Loucy (cell line): ENCODE results near the gene SKI.

ENCODE experiments used
- H2AFZ ChIP-seq: fragments of 200-600 bp; sonication (generic); 2 replicates; pipeline ENCODE4 v1.6.0; 2016; ENCODE audit warnings: antibody characterized with exemption, mild to moderate bottlenecking, low read length, moderate library complexity
- H3F3A ChIP-seq: fragments of 200-600 bp; 2 replicates; pipeline ENCODE4 v1.6.0; 2016; ENCODE audit warnings: antibody characterized with exemption, low read depth, mild to moderate bottlenecking
- H3K27me3 ChIP-seq: fragments of 200-600 bp; sonication (generic); 2 replicates; pipeline ENCODE4 v1.6.1; 2014; ENCODE audit warnings: low read length, mild to moderate bottlenecking; ENCODE audit not compliant: insufficient read depth, poor library complexity, severe bottlenecking
- H3K36me3 ChIP-seq: fragments of 200-600 bp; sonication (generic); 2 replicates; pipeline ENCODE4 v1.6.1; 2016; ENCODE audit warnings: low read length; ENCODE audit not compliant: insufficient read depth
- H3K4me1 ChIP-seq: fragments of 200-600 bp; sonication (generic); 2 replicates; pipeline ENCODE4 v1.5.1; 2014; ENCODE audit warnings: low read length, mild to moderate bottlenecking; ENCODE audit not compliant: insufficient read depth, poor library complexity, severe bottlenecking
- H3K4me2 ChIP-seq: fragments of 200-600 bp; sonication (generic); 2 replicates; pipeline ENCODE4 v1.6.0; 2014; ENCODE audit warnings: antibody characterized with exemption, low read length, low read depth, mild to moderate bottlenecking; ENCODE audit not compliant: poor library complexity, severe bottlenecking
- H3K4me3 ChIP-seq: fragments of 200-600 bp; sonication (generic); 2 replicates; pipeline ENCODE4 v1.5.1; 2014; ENCODE audit warnings: low read length, mild to moderate bottlenecking, mixed read lengths; ENCODE audit not compliant: poor library complexity, severe bottlenecking
- H3K79me2 ChIP-seq: fragments of 200-600 bp; sonication (generic); 2 replicates; pipeline ENCODE4 v1.6.1; 2014; ENCODE audit warnings: low read length; ENCODE audit not compliant: insufficient read depth
- H3K9ac ChIP-seq: fragments of 200-600 bp; sonication (generic); 2 replicates; pipeline ENCODE4 v1.6.0; 2014; ENCODE audit warnings: mild to moderate bottlenecking, low read depth, low read length, moderate library complexity; ENCODE audit not compliant: poor library complexity, severe bottlenecking
- H3K9me2 ChIP-seq: fragments of 200-600 bp; sonication (generic); replicated peaks from 2 replicates; pipeline ENCODE4 v1.6.1; 2016; ENCODE audit warnings: low read depth, low read length, mixed read lengths
- H3K9me3 ChIP-seq: fragments of 200-600 bp; sonication (generic); 2 replicates; pipeline ENCODE4 v1.6.1; 2014; ENCODE audit warnings: mild to moderate bottlenecking, antibody characterized with exemption, low read length, low read depth; ENCODE audit not compliant: insufficient read depth
- H4K20me1 ChIP-seq: fragments of 200-600 bp; sonication (generic); 2 replicates; pipeline ENCODE4 v1.6.0; 2014; ENCODE audit warnings: antibody characterized with exemption, low read length, mild to moderate bottlenecking; ENCODE audit not compliant: insufficient read depth, poor library complexity, severe bottlenecking
- CTCF ChIP-seq: fragments of 200-600 bp; sonication (generic); conservative IDR thresholded peaks from 2 replicates; pipeline ENCODE4 v1.5.1; 2014; ENCODE audit warnings: mild to moderate bottlenecking, antibody characterized with exemption, low read length
- EZH2phosphoT487 ChIP-seq: fragments of 200-600 bp; IDR thresholded peaks from 2 replicates; pipeline ENCODE4 v1.6.1; 2018; ENCODE audit warnings: antibody characterized with exemption, mild to moderate bottlenecking, moderate library complexity, borderline replicate concordance

The SKI gene

GRCh38 chr1:2348346-2349325 is 120.5 kb downstream of the SKI start:
- no peak for TF ChIP-seq EZH2phosphoT487
- TF ChIP-seq CTCF, result no peak
- no peaks in the 10 kb centered on the region for H3K36me3 ChIP-seq
- no peak overlapping the region for H3K9ac ChIP-seq
- H3K27me3 ChIP-seq, result no peaks in the 10 kb centered on the region
- no peaks in the 10 kb centered on the region for H3K9me2 ChIP-seq
- H3K79me2 ChIP-seq, result no peaks in the 10 kb centered on the region
- H3K4me1 ChIP-seq, result no peaks in the 10 kb centered on the region
- H3K9me3 ChIP-seq, result no peaks in the 10 kb centered on the region
- no peak overlapping the region for H3K4me2 ChIP-seq
- H2AFZ ChIP-seq, result no peak overlapping the region
- no peak overlapping the region for H3K4me3 ChIP-seq
- no peaks in the 10 kb centered on the region for H3F3A ChIP-seq
- H4K20me1 ChIP-seq, result no peaks in the 10 kb centered on the region

DNA sequence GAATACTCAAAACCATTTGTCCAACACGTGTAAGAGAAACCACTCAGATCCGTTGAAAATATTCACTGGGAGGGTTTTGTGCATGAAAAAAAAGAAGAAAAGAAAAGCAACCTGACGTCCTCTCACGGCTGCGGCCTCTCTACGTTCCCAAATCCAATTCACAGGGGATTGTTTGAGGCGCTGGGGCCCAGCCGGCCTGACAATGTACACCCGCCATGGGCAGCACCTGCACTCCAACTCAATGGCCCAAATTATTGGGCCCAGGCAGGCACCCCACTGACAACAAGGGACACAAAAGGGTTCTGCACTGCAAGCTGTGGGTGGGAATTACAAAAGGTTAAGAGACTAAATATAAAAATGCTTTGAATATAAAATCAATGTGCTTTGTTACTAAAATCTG is 121.7 kb downstream of the SKI start:
- Histone ChIP-seq H3K79me2 (no peaks in the 10 kb centered on the region), H3K4me3 (no peak overlapping the region), H3K4me1 (no peaks in the 10 kb centered on the region), H4K20me1 (no peaks in the 10 kb centered on the region), H3K4me2 (no peak overlapping the region), H3K36me3 (no peaks in the 10 kb centered on the region), H3K9me3 (no peaks in the 10 kb centered on the region), H3K9ac (no peak overlapping the region), H3K27me3 (no peaks in the 10 kb centered on the region), H3F3A (no peaks in the 10 kb centered on the region), H3K9me2 (no peaks in the 10 kb centered on the region), H2AFZ (no peak overlapping the region)
- TF ChIP-seq CTCF (no peak), EZH2phosphoT487 (no peak)

DNA sequence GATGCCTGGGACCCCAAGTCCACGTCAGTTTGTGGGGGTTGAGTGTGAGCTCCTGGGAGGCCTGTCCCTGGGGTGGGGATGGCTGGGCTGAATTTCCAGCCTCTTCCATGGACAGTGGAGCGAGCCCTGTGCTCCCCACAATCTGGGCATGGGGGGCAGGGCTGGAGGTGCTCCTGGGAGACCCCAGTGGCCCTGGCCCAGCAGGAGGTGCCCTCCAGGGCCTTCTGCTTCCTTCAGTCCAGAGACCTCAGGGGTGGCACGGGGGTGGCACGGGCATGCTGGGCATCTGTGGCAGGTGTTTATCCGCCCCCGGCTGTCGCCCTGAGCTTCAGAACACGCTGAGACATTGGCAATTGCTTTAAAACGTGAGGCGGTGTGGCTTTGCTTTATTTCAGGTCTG is 122.4 kb downstream of the SKI start:
- Histone ChIP-seq H3K27me3 (no peaks in the 10 kb centered on the region), H3K4me1 (no peaks in the 10 kb centered on the region), H3K36me3 (no peaks in the 10 kb centered on the region), H3K4me2 (no peak overlapping the region), H3F3A (no peaks in the 10 kb centered on the region), H3K79me2 (no peaks in the 10 kb centered on the region), H3K9ac (no peak overlapping the region), H3K4me3 (no peak overlapping the region), H3K9me2 (no peaks in the 10 kb centered on the region), H3K9me3 (no peaks in the 10 kb centered on the region), H4K20me1 (no peaks in the 10 kb centered on the region), H2AFZ (no peak overlapping the region)
- TF ChIP-seq CTCF, result no peak
- no peak for TF ChIP-seq EZH2phosphoT487
